Lower leg skin (tissue), 3 donors: ENCODE data around the gene RARRES2.
"Not testable (repeated sequence)": the region's sequence is repeated elsewhere in the genome, so short reads cannot be mapped to it uniquely, and the experiment has no call there.

Experiments
- POLR2A ChIP-seq, 2 donors: fragments of 450-650 bp; IDR thresholded peaks; one replicate each; pipeline ENCODE4 v1.6.1; 2016 to 2017; ENCODE audit warnings: antibody characterized with exemption in 2 of 2, mild to moderate bottlenecking in 1 of 2, moderate library complexity in 1 of 2
- TF ChIP-seq, protein P1 (sequence below), 3 donors: fragments of 450-650 bp; IDR thresholded peaks; one replicate each; pipeline ENCODE4 v1.5.1; 2016; ENCODE audit warnings: antibody characterized with exemption in 3 of 3, mild to moderate bottlenecking in 3 of 3, moderate library complexity in 2 of 3

DNA sequence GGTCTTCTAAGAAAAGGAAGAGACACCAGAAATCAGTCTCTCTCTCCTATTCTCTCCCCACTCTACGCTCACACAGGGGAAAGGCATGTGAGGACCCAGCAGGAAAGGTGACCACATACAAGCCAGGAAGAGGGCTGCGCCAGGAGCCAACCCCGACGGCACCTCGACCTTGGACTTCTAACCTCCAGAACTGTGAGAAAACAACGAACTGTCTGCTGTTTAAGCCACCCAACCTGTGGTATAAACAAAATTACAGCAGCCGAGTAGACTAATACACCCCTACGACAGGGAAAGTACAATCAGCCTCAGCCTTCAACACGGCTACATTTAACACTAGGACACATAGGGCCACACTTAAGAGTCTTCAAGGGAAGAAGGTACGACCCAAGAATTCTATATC, 44.6 kb downstream of the RARRES2 start:
- not testable (repeated sequence) for TF ChIP-seq POLR2A (IDR thresholded peaks at IDR 0.05)
- TF ChIP-seq, protein P1, sequence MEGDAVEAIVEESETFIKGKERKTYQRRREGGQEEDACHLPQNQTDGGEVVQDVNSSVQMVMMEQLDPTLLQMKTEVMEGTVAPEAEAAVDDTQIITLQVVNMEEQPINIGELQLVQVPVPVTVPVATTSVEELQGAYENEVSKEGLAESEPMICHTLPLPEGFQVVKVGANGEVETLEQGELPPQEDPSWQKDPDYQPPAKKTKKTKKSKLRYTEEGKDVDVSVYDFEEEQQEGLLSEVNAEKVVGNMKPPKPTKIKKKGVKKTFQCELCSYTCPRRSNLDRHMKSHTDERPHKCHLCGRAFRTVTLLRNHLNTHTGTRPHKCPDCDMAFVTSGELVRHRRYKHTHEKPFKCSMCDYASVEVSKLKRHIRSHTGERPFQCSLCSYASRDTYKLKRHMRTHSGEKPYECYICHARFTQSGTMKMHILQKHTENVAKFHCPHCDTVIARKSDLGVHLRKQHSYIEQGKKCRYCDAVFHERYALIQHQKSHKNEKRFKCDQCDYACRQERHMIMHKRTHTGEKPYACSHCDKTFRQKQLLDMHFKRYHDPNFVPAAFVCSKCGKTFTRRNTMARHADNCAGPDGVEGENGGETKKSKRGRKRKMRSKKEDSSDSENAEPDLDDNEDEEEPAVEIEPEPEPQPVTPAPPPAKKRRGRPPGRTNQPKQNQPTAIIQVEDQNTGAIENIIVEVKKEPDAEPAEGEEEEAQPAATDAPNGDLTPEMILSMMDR (IDR thresholded peaks at IDR 0.05), result not testable (repeated sequence)
